ENCODE measurements around the gene SSMEM1. TPM values are rescaled to one million over a fixed set of nuclear protein-coding genes. Genes with fewer than 3 reads are reported as not detected.
A peak's percentile ranks its signal among the peaks of the same experiment; 100 is the strongest.

SSMEM1 gene
- total and polyA plus RNA-seq, 4 donors = not detected

- TF ChIP-seq REST (IDR thresholded peaks at IDR 0.05) = no peak
These were observed 33.3 kb upstream of the SSMEM1 start (continued) for GRCh38 chr7:130174237-130174959.

GRCh38 chr7:130178251-130178650 lies 29.4 kb upstream of the SSMEM1 start:
- Histone ChIP-seq H3K4me1 (ENCODE audit: control insufficient read depth in 4 of 4, insufficient read depth in 4 of 4, low read length in 3 of 4) (peaks cover 0 to 4% (median 3%) of the 10 kb centered on the region in 4 donors), H3K27me3 (ENCODE audit: control insufficient read depth in 4 of 4, insufficient read depth in 4 of 4, low read length in 3 of 4) (no peaks in the 10 kb centered on the region), H3K4me3 (ENCODE audit: low read depth in 1 of 3, low read length in 3 of 3) (no peak overlapping the region), H3K36me3 (ENCODE audit: control insufficient read depth in 4 of 4, insufficient read depth in 3 of 4, low read depth in 1 of 4, low read length in 3 of 4) (peaks cover 4 to 20% (median 14%) of the 10 kb centered on the region in 4 donors), H3K27ac (ENCODE audit: low read depth in 1 of 2, low read length in 2 of 2) (no peak overlapping the region), H3K9me3 (ENCODE audit: control insufficient read depth in 4 of 4, low read length in 3 of 4) (no peaks in the 10 kb centered on the region), H3K9ac (ENCODE audit: low read depth in 1 of 2, low read length in 2 of 2) (no peak overlapping the region)
- TF ChIP-seq FOXA1 (IDR thresholded peaks at IDR 0.05) = no peak
- no peak for TF ChIP-seq MAX (IDR thresholded peaks at IDR 0.05)
- peak; percentile 43 for TF ChIP-seq SP1 (IDR thresholded peaks at IDR 0.05)
- TF ChIP-seq RAD21 (IDR thresholded peaks at IDR 0.05) = no peak
- TF ChIP-seq TAF1 (conservative IDR thresholded peaks at IDR 0.05) = peak; percentile 16
- no peak for TF ChIP-seq RXRA (IDR thresholded peaks at IDR 0.05)
- no peak for TF ChIP-seq EGR1 (IDR thresholded peaks at IDR 0.05; ENCODE audit: low read depth in 2 of 2)
- no peak for TF ChIP-seq GABPA (IDR thresholded peaks at IDR 0.05 in 1 of 2, conservative IDR thresholded peaks at IDR 0.05 in 1 of 2)
- peak; percentile 68 to 82 for TF ChIP-seq HNF4A (conservative IDR thresholded peaks at IDR 0.05)
- TF ChIP-seq YY1 (IDR thresholded peaks at IDR 0.05) = no peak
- 37% methylated on average over 4 of the region's 4 CpGs for whole genome bisulfite sequencing
- no peak for DNase-seq (ENCODE audit: low spot score)

- Histone ChIP-seq H3K9ac (ENCODE audit: low read depth in 1 of 2, low read length in 2 of 2) (no peak overlapping the region), H3K27ac (ENCODE audit: low read depth in 1 of 2, low read length in 2 of 2) (no peak overlapping the region), H3K9me3 (ENCODE audit: control insufficient read depth in 4 of 4, low read length in 3 of 4) (no peaks in the 10 kb centered on the region), H3K36me3 (ENCODE audit: control insufficient read depth in 4 of 4, insufficient read depth in 3 of 4, low read depth in 1 of 4, low read length in 3 of 4) (peaks cover 4 to 20% (median 16%) of the 10 kb centered on the region in 4 donors), H3K4me3 (ENCODE audit: low read depth in 1 of 3, low read length in 3 of 3) (no peak overlapping the region), H3K27me3 (ENCODE audit: control insufficient read depth in 4 of 4, insufficient read depth in 4 of 4, low read length in 3 of 4) (no peaks in the 10 kb centered on the region), H3K4me1 (ENCODE audit: control insufficient read depth in 4 of 4, insufficient read depth in 4 of 4, low read length in 3 of 4) (peaks cover 0 to 4% (median 3%) of the 10 kb centered on the region in 4 donors)
- 99% methylated on average over 2 of the region's 2 CpGs for WGBS
- no peak for DNase-seq (ENCODE audit: low spot score)
- no peak for TF ChIP-seq YY1 (IDR thresholded peaks at IDR 0.05)
- TF ChIP-seq JUND (IDR thresholded peaks at IDR 0.05) = no peak
- TF ChIP-seq GABPA (IDR thresholded peaks at IDR 0.05 in 1 of 2, conservative IDR thresholded peaks at IDR 0.05 in 1 of 2) = no peak
- TF ChIP-seq ZBTB33 (IDR thresholded peaks at IDR 0.05) = no peak
- no peak for TF ChIP-seq RXRA (IDR thresholded peaks at IDR 0.05)
- no peak for TF ChIP-seq EGR1 (IDR thresholded peaks at IDR 0.05; ENCODE audit: low read depth in 2 of 2)
- TF ChIP-seq REST (IDR thresholded peaks at IDR 0.05) = no peak
- TF ChIP-seq MAX (IDR thresholded peaks at IDR 0.05) = no peak
- no peak for TF ChIP-seq TAF1 (conservative IDR thresholded peaks at IDR 0.05)
- no peak for TF ChIP-seq CTCF (IDR thresholded peaks at IDR 0.05; ENCODE audit: low read depth, low read length, missing input control)
- no peak for TF ChIP-seq ATF3 (IDR thresholded peaks at IDR 0.05)
- no peak for TF ChIP-seq SP1 (IDR thresholded peaks at IDR 0.05)
- no peak for TF ChIP-seq FOXA2 (IDR thresholded peaks at IDR 0.05)
These were observed 28.0 kb upstream of the SSMEM1 start for GRCh38 chr7:130179631-130180030.
